DOHH2 (cell line): ENCODE results near the gene SPATC1L.

Experiments
- CTCF ChIP-seq: fragments of 200-600 bp; sonication (generic); IDR thresholded peaks from one replicate; pipeline ENCODE4 v1.5.1; 2014; ENCODE audit warnings: antibody characterized with exemption, mild to moderate bottlenecking, low read depth, low read length; ENCODE audit not compliant: poor library complexity, severe bottlenecking
- EZH2phosphoT487 ChIP-seq: fragments of 200-600 bp; sonication (generic); IDR thresholded peaks from 2 replicates; pipeline ENCODE4 v1.6.1; 2017; ENCODE audit warnings: borderline replicate concordance, mild to moderate bottlenecking, antibody characterized with exemption, low read length, moderate library complexity, mixed read lengths

GRCh38 chr21:46163380-46163779, 20.9 kb downstream of the SPATC1L start:
- TF ChIP-seq CTCF (no peak), EZH2phosphoT487 (no peak)
